T-helper 17 cell (primary cell): ENCODE data around the gene MYCBP2. TPM values are rescaled to one million over a fixed set of nuclear protein-coding genes. Genes with fewer than 3 reads are reported as not detected.
A peak's percentile ranks its signal among the peaks of the same experiment; 100 is the strongest.

Experiments used
- ATAC-seq: fragments of 150-1000 bp; cut with Tn5 transposase; 2 replicates; pipeline ENCODE4 v1.10.0; 2021; ENCODE audit warnings: mild to moderate bottlenecking, moderate library complexity
- DNase-seq, 3 donors: peaks; one replicate each; pipeline versions ENCODE4 v3.0.0 to v3.0.0-alpha.2; 2020 to 2021
- H3K9me3 ChIP-seq: one replicate; pipeline ENCODE4 v1.7.0; 2013; ENCODE audit warnings: low read length, mild to moderate bottlenecking; ENCODE audit not compliant: control insufficient read depth, poor library complexity, severe bottlenecking
- H3K27ac Mint-ChIP-seq: one replicate; pipeline ENCODE4 v1.8.0; 2022; ENCODE audit warnings: mild to moderate bottlenecking, moderate library complexity, mixed read lengths
- H3K27me3 Mint-ChIP-seq: one replicate; pipeline ENCODE4 v1.8.0; 2022; ENCODE audit warnings: mixed read lengths
- H3K36me3 Mint-ChIP-seq: one replicate; pipeline ENCODE4 v1.8.0; 2022; ENCODE audit warnings: low read depth, mixed read lengths
- H3K4me1 Mint-ChIP-seq: one replicate; pipeline ENCODE4 v1.8.0; 2022; ENCODE audit warnings: mild to moderate bottlenecking, mixed read lengths
- H3K4me3 Mint-ChIP-seq: one replicate; pipeline ENCODE4 v1.8.0; 2022; ENCODE audit warnings: mild to moderate bottlenecking, moderate library complexity, mixed read lengths
- total RNA-seq, 4 donors: library from RNA in 2 of 4; stranded (reverse) in 2 of 4; gene quantifications; one replicate each; pipeline ENCODE4 v1.2.3 and lab custom pipeline; 2022 to 2026

MYCBP2 gene
- total RNA-seq, 2 donors from 2014 or later = 146 to 160 TPM

DNA sequence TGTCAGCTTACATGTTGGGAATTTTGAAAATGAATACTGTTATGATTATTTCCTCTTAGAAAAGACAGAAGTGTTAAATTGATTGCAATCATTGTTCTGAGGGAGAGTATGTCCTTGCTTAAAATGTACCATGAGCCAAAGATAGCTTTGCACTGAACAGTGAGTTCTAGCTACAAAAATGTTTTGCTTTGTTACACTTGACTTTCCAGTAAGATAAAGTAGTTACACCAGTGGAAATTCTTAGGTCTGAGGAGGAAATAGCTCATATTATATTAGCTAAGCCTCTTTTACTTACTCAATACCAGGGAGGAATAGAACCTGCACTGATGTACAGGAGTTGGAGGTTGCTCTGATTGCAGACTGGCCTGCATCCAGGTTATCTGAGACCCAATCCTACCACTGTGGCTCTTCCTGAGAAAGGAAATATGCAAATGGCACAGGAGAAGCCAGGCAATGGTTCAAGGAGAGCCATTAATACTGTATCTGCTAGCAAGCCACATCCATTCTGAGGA lies 246.9 kb downstream of the MYCBP2 start:
- no peak for ATAC-seq
- no peaks in the 10 kb centered on the region for H3K9me3 ChIP-seq
- H3K36me3 Mint-ChIP-seq = peaks cover 14% of the 10 kb centered on the region
- H3K27me3 Mint-ChIP-seq = no peaks in the 10 kb centered on the region
- peaks cover 2% of the 10 kb centered on the region for H3K4me1 Mint-ChIP-seq
- H3K27ac Mint-ChIP-seq = no peak overlapping the region
- no peak overlapping the region for H3K4me3 Mint-ChIP-seq
- DNase-seq = no peak

DNA sequence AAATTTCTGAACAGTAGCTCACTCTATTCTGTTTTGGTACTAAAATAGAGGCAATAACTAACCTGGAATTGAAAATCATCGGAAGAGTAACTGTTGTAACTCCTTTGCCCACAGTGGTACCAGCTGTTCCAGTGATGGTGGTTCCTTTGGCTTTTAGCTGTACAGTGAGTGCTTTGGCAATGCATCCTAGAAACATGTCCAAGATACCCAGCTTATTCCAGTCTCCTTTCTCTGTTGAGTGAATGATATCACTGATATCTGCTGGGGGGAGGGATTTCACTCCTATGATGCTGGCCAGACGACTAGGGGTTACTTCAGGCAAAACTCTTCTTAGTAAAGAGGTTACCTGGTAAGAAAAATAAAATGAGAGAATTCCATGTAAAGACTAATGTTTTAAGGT lies 259.4 kb downstream of the MYCBP2 start:
- H3K4me1 Mint-ChIP-seq = peaks cover 7% of the 10 kb centered on the region
- no peaks in the 10 kb centered on the region for H3K9me3 ChIP-seq
- no peak for ATAC-seq
- H3K4me3 Mint-ChIP-seq = no peak overlapping the region
- no peak overlapping the region for H3K27ac Mint-ChIP-seq
- no peaks in the 10 kb centered on the region for H3K27me3 Mint-ChIP-seq
- DNase-seq = no peak
- peaks cover 10% of the 10 kb centered on the region for H3K36me3 Mint-ChIP-seq

DNA sequence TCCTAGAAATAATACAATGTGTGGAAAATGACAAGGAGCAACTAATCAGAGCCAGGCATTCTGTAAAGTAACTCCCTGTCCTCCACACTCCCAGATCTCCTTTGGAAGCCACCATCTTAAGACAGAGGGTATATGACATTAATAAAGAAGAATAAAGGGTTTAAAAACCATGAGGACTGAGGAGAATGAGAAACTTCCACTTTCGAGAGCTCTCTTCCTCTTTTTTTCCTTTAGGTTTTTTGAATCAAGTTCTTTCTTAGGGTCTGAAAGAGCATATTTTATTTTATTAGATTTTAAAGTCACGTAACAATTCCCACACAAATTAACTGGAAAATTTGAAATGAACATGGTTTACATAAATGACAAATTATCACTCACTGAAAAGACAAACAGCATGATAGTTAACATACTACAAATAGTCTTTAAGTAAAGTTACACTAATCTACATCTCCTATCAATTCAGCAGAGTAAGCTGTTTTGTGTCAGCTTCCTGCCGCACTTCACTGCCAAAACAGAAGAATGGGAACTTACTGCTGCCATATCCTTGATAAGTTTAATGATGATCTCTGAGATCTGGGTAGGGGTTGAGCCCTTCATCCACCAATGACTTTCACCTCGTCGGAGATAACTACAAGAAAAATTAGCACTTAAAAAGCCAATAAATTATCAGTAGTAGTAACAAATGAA lies 261.3 kb downstream of the MYCBP2 start:
- peaks cover 8% of the 10 kb centered on the region for H3K36me3 Mint-ChIP-seq
- ATAC-seq = no peak
- H3K27me3 Mint-ChIP-seq = no peaks in the 10 kb centered on the region
- H3K4me1 Mint-ChIP-seq = peaks cover 4% of the 10 kb centered on the region
- H3K9me3 ChIP-seq = no peaks in the 10 kb centered on the region
- H3K4me3 Mint-ChIP-seq = no peak overlapping the region
- no peak for DNase-seq
- no peak overlapping the region for H3K27ac Mint-ChIP-seq

DNA sequence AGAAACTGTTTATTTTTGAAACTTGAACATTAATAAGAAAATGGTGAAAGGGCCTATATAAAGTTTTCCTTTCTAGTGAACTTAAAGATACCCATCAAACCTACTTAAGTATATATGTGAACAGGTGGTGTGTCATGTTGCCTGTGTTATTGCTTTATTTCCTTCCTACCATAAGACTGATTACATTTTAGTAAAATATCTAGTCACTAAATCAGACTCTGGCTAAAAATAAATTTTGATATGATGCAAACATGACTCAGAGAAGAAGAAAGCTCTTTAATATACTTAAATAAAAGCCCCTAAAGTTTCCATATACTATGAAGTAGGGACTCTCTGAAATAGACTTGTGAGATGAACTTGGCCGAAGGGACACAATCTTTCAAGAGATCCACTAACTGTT lies 264.8 kb downstream of the MYCBP2 start:
- no peaks in the 10 kb centered on the region for H3K27me3 Mint-ChIP-seq
- peaks cover 5% of the 10 kb centered on the region for H3K36me3 Mint-ChIP-seq

DNA sequence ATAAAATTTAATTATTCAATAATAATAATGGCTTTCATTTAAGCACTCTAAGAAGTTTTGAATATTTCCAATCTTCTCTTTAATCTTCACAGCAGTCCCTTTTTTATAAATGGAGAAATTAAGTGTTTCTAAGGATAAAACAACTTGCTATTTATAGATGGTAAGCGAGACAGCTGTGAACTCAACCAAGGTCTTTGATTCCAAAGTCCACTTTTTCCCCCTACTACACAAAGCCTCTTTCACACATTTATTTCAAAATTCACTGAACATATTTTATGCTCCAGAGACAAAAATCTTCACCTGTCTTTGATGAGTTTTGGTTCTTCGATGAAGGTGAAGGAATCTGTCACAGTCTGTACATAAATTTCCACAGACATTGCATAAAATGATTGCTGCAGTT lies 265.5 kb downstream of the MYCBP2 start:
- H3K36me3 Mint-ChIP-seq = peaks cover 5% of the 10 kb centered on the region
- no peak overlapping the region for H3K4me3 Mint-ChIP-seq
- no peak for ATAC-seq
- H3K9me3 ChIP-seq = no peaks in the 10 kb centered on the region
- peak overlapping the region; percentile 6 for H3K27ac Mint-ChIP-seq
- no peaks in the 10 kb centered on the region for H3K27me3 Mint-ChIP-seq
- peaks cover 4% of the 10 kb centered on the region for H3K4me1 Mint-ChIP-seq
- DNase-seq = no peak

More for the DNA sequence above, 264.8 kb downstream of the MYCBP2 start:
- no peak overlapping the region for H3K4me3 Mint-ChIP-seq
- peak overlapping the region; percentile 6 for H3K27ac Mint-ChIP-seq
- H3K4me1 Mint-ChIP-seq = peaks cover 4% of the 10 kb centered on the region
- DNase-seq = no peak
- ATAC-seq = no peak
- no peaks in the 10 kb centered on the region for H3K9me3 ChIP-seq

DNA sequence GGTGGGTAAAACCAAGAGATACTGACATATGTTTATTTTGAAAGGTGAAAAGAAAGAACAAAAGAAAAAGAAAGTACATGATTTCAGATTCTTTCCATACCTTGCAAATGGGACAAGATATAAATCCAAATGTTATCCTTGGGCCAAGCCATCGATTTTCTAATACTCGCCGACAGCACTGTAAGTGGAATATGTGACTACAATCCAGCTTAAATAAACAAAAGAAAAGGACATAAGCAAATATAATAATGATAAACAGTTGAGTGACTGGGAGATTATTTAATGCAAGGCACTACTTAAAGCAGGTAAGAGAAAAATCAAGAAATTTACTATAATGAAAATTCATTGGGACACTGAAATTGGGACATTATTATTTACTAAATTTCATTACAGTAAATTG lies 270.0 kb downstream of the MYCBP2 start:
- Mint-ChIP-seq H3K36me3 (peaks cover 12% of the 10 kb centered on the region), H3K4me3 (no peak overlapping the region), H3K4me1 (peaks cover 3% of the 10 kb centered on the region), H3K27me3 (no peaks in the 10 kb centered on the region), H3K27ac (no peak overlapping the region)
- ATAC-seq (no peak), DNase-seq (no peak)
- H3K9me3 ChIP-seq = no peaks in the 10 kb centered on the region

DNA sequence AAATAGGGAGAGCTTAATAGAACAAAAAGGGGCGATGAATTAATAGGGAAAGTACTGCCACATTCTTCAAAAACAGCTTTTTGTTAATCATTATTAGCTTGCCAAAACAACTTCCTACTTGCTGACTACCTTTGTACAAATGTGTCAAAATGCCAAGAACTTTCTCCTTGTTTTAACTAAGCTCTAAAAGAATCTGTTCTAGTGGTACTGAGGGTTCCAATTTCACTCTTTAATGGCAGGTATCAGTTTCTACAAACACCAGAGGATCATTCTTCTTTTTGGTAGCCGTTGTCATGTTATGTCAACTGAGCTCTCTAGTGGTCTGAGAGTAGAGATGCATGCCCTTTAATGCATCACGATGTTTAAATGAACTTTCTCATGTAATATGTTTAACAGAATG lies 270.5 kb downstream of the MYCBP2 start:
- Mint-ChIP-seq H3K4me1 (peaks cover 3% of the 10 kb centered on the region), H3K27ac (no peak overlapping the region), H3K4me3 (no peak overlapping the region), H3K27me3 (no peaks in the 10 kb centered on the region), H3K36me3 (peaks cover 12% of the 10 kb centered on the region)
- H3K9me3 ChIP-seq = no peaks in the 10 kb centered on the region
- DNase-seq (no peak), ATAC-seq (no peak)

DNA sequence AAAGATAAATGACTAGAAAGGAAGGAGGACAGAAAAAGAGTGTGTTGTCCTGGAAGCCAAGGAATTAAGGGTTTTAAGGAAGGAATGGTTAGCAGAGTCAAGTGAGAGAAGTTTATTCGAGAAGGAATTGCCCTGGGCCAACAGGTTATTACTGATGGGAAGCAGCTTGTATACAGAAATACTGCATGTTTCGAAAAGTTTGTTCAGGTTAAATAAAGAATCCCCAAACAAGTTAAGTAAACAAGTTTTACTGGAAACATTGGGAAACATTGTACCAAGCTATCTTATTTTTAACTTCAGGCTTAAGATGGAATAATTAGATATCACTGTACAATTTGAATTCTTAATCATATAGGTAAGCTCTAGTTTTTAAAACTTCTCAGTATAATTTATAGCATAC lies 271.7 kb downstream of the MYCBP2 start:
- H3K4me1 Mint-ChIP-seq = peaks cover 3% of the 10 kb centered on the region
- DNase-seq = no peak
- H3K36me3 Mint-ChIP-seq = peaks cover 14% of the 10 kb centered on the region
- no peak overlapping the region for H3K4me3 Mint-ChIP-seq
- ATAC-seq = no peak
- H3K27ac Mint-ChIP-seq = peak overlapping the region; percentile 72
- no peaks in the 10 kb centered on the region for H3K9me3 ChIP-seq
- H3K27me3 Mint-ChIP-seq = no peaks in the 10 kb centered on the region

DNA sequence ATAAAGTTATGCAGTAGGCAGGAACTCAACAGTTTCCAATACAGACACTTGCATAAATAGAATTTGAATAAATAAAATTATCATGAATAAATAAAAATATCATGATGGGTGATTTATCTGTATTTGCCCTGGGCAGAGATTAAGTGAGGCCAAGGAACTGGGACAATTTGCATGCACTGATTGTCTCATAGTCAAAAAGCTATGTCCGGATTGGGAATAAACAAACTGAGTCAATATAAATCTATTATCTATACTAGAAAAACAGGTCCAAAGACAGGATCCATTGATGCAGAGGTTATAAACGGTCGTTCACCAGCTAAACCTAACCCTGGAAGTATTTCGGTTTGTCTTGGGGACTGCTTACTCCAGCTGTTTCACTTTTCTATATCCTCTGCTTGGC lies 273.7 kb downstream of the MYCBP2 start:
- Mint-ChIP-seq H3K27ac (peak overlapping the region; percentile 72), H3K4me3 (no peak overlapping the region), H3K36me3 (peaks cover 18% of the 10 kb centered on the region), H3K27me3 (no peaks in the 10 kb centered on the region), H3K4me1 (peaks cover 10% of the 10 kb centered on the region)
- no peaks in the 10 kb centered on the region for H3K9me3 ChIP-seq
- DNase-seq (no peak), ATAC-seq (no peak)

DNA sequence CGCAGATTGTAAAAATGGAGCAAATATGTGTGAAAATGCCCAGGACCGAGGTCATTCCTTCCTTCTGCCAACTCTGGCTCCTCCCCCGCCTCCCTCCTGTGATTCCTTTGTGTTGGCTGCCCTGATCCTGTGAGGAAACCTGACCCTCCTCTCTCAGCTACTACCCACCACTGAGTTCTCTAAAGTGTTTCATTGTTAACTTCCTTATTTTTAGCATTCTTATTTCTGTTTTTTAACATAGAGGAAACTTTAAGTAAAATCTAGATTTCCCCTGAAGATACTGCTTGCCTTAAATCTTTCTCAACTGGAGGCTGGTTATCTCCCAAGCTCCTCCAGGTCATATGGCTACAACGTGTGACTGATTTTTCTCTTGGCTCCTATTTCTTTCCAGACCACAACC lies 278.2 kb downstream of the MYCBP2 start:
- no peak for ATAC-seq
- Mint-ChIP-seq H3K27me3 (no peaks in the 10 kb centered on the region), H3K27ac (peak overlapping the region; percentile 61), H3K4me3 (no peak overlapping the region), H3K36me3 (peaks cover 11% of the 10 kb centered on the region), H3K4me1 (peaks cover 9% of the 10 kb centered on the region)
- H3K9me3 ChIP-seq = no peaks in the 10 kb centered on the region
- no peak for DNase-seq

DNA sequence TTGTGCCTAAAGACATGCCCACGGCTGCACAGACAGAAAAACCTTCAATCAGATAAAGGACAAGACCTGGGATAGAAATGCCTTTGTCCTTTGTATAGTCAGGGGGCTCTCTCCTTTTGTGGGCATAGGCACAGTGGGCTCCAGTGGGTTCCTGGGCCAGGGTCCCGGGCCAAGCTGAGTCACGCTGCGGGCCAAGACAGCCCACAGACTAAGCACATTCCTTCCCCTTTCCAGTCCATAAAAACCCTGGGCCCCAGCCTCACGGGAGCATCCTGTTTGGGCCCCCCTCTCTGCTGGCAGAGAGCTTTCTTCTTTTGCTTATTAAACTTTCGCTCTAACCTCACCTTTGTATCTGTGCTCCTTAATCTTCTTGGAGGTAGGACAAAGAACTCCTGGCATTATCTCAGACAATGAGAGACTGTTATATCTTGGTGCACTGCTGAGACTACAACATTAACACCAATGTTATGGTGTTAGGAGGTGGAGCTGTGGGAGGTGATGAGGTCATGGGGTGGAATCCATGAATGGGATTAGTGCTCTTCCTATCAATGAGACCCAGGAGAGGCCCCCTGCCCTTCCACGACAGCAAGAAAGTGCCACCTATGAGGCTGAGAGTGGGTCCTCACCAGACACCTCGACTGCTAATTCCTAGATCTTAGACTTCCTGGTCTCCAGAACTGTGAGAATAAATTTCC lies 279.1 kb downstream of the MYCBP2 start:
- H3K4me3 Mint-ChIP-seq = no peak overlapping the region
- H3K36me3 Mint-ChIP-seq = peaks cover 10% of the 10 kb centered on the region
- peak overlapping the region; percentile 61 for H3K27ac Mint-ChIP-seq

DNA sequence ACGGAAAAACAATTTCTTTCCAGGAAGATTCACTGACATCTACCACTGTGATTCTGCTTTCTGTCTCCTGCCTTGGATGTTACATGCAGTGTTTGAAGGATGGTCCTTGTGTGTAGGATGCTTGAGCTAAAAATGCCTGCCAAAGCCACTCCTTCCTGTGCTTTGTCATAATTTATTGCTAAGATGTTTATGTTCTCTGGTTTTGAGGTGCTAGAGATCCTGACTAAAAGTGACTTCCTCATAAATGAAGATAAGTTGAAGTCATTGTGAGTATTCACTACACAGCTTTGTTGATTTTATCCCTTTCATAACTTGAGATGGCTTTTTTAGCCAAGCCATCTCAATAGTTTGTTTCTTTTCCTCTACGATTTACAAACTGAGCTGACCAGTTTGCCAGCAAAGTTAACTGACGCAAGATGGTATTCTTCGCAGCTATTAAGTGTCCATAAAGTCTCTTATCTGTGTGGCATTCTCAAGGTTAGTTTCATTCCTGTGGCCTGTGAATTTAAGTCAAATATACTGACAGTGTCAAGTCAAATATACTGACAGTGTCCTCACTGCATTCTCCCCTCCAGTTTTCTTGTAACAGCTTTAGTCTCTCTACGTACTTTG lies 284.2 kb downstream of the MYCBP2 start:
- no peak for DNase-seq
- H3K27me3 Mint-ChIP-seq = no peaks in the 10 kb centered on the region
- no peaks in the 10 kb centered on the region for H3K9me3 ChIP-seq
- H3K36me3 Mint-ChIP-seq = peaks cover 2% of the 10 kb centered on the region
- peak overlapping the region; percentile 32 for H3K27ac Mint-ChIP-seq
- peaks cover 9% of the 10 kb centered on the region for H3K4me1 Mint-ChIP-seq
- ATAC-seq = no peak
- no peak overlapping the region for H3K4me3 Mint-ChIP-seq

More for the DNA sequence above, 279.1 kb downstream of the MYCBP2 start:
- Mint-ChIP-seq H3K27me3 (no peaks in the 10 kb centered on the region), H3K4me1 (peaks cover 14% of the 10 kb centered on the region)
- ATAC-seq (no peak), DNase-seq (no peak)
- H3K9me3 ChIP-seq = no peaks in the 10 kb centered on the region

DNA sequence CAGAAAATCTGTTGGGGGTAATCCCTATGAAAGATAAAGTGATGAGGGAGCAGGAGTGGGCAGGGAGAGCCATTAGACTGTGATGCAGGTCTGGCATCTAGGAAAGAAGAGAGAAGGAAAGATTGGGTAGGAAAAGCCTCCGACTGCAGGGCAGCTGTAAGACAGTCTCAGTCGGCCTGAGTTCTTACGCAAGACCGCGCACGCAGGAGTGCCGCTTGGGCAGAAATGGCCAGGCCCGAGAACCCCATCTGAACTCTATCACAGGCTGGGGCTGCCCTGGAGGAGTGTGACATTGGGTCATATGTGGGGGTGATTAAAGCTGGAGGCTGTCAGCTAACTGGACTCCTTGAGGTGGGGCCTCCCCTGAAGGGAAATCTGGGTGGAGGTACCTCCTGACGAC lies 286.1 kb downstream of the MYCBP2 start:
- Mint-ChIP-seq H3K4me1 (peaks cover 7% of the 10 kb centered on the region), H3K4me3 (no peak overlapping the region), H3K27ac (no peak overlapping the region), H3K27me3 (no peaks in the 10 kb centered on the region), H3K36me3 (no peaks in the 10 kb centered on the region)
- ATAC-seq = no peak
- no peak for DNase-seq
- no peaks in the 10 kb centered on the region for H3K9me3 ChIP-seq
